CD4-positive, alpha-beta T cell (primary cell): ENCODE results near the gene PIWIL4. TPM values are rescaled to one million over a fixed set of nuclear protein-coding genes. Genes with fewer than 3 reads are reported as not detected.

Source experiments
- ATAC-seq: fragments of 200-7000 bp; cut with Tn5 transposase; one replicate; pipeline ENCODE4 v1.10.0; 2022; ENCODE audit warnings: mild to moderate bottlenecking; ENCODE audit not compliant: poor library complexity
- CTCF ChIA-PET: fragments of 350-600 bp; sonication (Branson Sonifier 250); formaldehyde crosslinking; loops from one replicate; lab custom pipeline; 2021; ENCODE audit warnings: antibody characterized with exemption, inconsistent platforms; lab: Charles Lee
- POLR2A ChIA-PET: fragments of 350-600 bp; sonication (Branson Sonifier 250); formaldehyde crosslinking; loops from one replicate; lab custom pipeline; 2021; ENCODE audit warnings: antibody characterized with exemption, inconsistent platforms; lab: Charles Lee
- DNase-seq, 14 experiments: peaks; one replicate each; pipeline ENCODE4 v3.0.0-alpha.2; 2013 to 2020; ENCODE audit warnings: mixed read lengths in 2 of 14
- H3K27ac ChIP-seq, 2 donors: one replicate each; pipeline versions ENCODE4 v1.5.1 to v1.7.0; 2013; ENCODE audit warnings: low read length in 2 of 2, low read depth in 1 of 2, mild to moderate bottlenecking in 1 of 2
- H3K27me3 ChIP-seq, 2 experiments: 1 replicate in 1 of 2; 2 replicates in 1 of 2; pipeline versions ENCODE4 v1.6.1 to v1.7.0; 2013; ENCODE audit warnings: low read length in 2 of 2, control low read depth in 1 of 2, mild to moderate bottlenecking in 1 of 2, moderate library complexity in 1 of 2; ENCODE audit not compliant: insufficient read depth in 2 of 2, control insufficient read depth in 1 of 2
- H3K36me3 ChIP-seq: one replicate; pipeline ENCODE4 v1.6.1; 2013; ENCODE audit warnings: low read length, control low read depth; ENCODE audit not compliant: insufficient read depth
- H3K4me1 ChIP-seq: one replicate; pipeline ENCODE4 v1.6.1; 2013; ENCODE audit warnings: low read length, control low read depth; ENCODE audit not compliant: insufficient read depth
- H3K4me3 ChIP-seq: one replicate; pipeline ENCODE4 v1.5.1; 2013; ENCODE audit warnings: mild to moderate bottlenecking, low read length, moderate library complexity
- H3K9me3 ChIP-seq, 2 experiments: 1 replicate in 1 of 2; 2 replicates in 1 of 2; pipeline versions ENCODE4 v1.6.1 to v1.7.0; 2013; ENCODE audit warnings: low read length in 2 of 2, mild to moderate bottlenecking in 2 of 2, control low read depth in 1 of 2, moderate library complexity in 1 of 2; ENCODE audit not compliant: control insufficient read depth in 1 of 2, insufficient read depth in 1 of 2
- H3K27ac Mint-ChIP-seq: one replicate; pipeline ENCODE4 v1.8.0; 2020; ENCODE audit warnings: mixed read lengths
- H3K27me3 Mint-ChIP-seq: one replicate; pipeline ENCODE4 v1.8.0; 2021; ENCODE audit warnings: mixed read lengths
- H3K36me3 Mint-ChIP-seq: one replicate; pipeline ENCODE4 v1.8.0; 2021; ENCODE audit warnings: low read depth, mixed read lengths
- H3K4me1 Mint-ChIP-seq: one replicate; pipeline ENCODE4 v1.8.0; 2021; ENCODE audit warnings: low read depth, mixed read lengths
- H3K4me3 Mint-ChIP-seq: one replicate; pipeline ENCODE4 v1.8.0; 2020; ENCODE audit warnings: mild to moderate bottlenecking, mixed read lengths
- H3K9me3 Mint-ChIP-seq: one replicate; pipeline ENCODE4 v1.8.0; 2020; ENCODE audit warnings: mixed read lengths
- intact Hi-C, 2 experiments: fragments of 100-400 bp; cut with DNase I in 1 of 2; cut with micrococcal nuclease in 1 of 2; formaldehyde crosslinking; loops; one replicate each; pipeline versions ENCODE4 v1.15.1 to v1.9.0; 2023 to 2025; cut with DNase I, micrococcal nuclease
- total RNA-seq, 174 experiments: library from RNA in 2 of 174; stranded (reverse) in 2 of 174; gene quantifications; one replicate each; pipeline ENCODE4 v1.2.3 and lab custom pipeline; 2021 to 2026
- TF ChIP-seq, protein P1 (sequence below): fragments of 200-600 bp; IDR thresholded peaks from one replicate; pipeline ENCODE4 v1.8.0; 2022; ENCODE audit warnings: antibody characterized with exemption, mild to moderate bottlenecking

PIWIL4 gene
- total RNA-seq, 2 experiments from 2014 or later: 1.3 to 1.4 TPM

GRCh38 chr11:94602430-94603372, 35.5 kb downstream of the PIWIL4 start:
- no peak overlapping the region for H3K4me3 ChIP-seq
- H3K27ac ChIP-seq: no peak overlapping the region
- H3K9me3 ChIP-seq: no peaks in the 10 kb centered on the region
- H3K27me3 ChIP-seq: no peaks in the 10 kb centered on the region
- intact Hi-C loops: loop anchor here in 1 of 2 experiments (1.0 to 5.0 kb wide), 2 partner anchors 83 to 705 kb away; no protein-coding TSS in a partner anchor
- Mint-ChIP-seq H3K4me1 (no peaks in the 10 kb centered on the region), H3K27me3 (no peaks in the 10 kb centered on the region), H3K9me3 (no peaks in the 10 kb centered on the region), H3K36me3 (no peaks in the 10 kb centered on the region), H3K4me3 (no peak overlapping the region), H3K27ac (no peak overlapping the region)
- no peaks in the 10 kb centered on the region for H3K36me3 ChIP-seq
- DNase-seq: peak in 10 of 14 experiments; percentile 2 to 76 (median 24)
- TF ChIP-seq, protein P1, sequence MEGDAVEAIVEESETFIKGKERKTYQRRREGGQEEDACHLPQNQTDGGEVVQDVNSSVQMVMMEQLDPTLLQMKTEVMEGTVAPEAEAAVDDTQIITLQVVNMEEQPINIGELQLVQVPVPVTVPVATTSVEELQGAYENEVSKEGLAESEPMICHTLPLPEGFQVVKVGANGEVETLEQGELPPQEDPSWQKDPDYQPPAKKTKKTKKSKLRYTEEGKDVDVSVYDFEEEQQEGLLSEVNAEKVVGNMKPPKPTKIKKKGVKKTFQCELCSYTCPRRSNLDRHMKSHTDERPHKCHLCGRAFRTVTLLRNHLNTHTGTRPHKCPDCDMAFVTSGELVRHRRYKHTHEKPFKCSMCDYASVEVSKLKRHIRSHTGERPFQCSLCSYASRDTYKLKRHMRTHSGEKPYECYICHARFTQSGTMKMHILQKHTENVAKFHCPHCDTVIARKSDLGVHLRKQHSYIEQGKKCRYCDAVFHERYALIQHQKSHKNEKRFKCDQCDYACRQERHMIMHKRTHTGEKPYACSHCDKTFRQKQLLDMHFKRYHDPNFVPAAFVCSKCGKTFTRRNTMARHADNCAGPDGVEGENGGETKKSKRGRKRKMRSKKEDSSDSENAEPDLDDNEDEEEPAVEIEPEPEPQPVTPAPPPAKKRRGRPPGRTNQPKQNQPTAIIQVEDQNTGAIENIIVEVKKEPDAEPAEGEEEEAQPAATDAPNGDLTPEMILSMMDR: peak; percentile 52
- H3K4me1 ChIP-seq: no peaks in the 10 kb centered on the region
- POLR2A ChIA-PET: no interaction called here
- CTCF ChIA-PET: interaction anchor here (0.6 to 1.5 kb wide), 4 partner anchors 9 to 208 kb away, joined by 3 to 4 read pairs (median 4); no protein-coding TSS in a partner anchor
- peak; percentile 51 for ATAC-seq

DNA sequence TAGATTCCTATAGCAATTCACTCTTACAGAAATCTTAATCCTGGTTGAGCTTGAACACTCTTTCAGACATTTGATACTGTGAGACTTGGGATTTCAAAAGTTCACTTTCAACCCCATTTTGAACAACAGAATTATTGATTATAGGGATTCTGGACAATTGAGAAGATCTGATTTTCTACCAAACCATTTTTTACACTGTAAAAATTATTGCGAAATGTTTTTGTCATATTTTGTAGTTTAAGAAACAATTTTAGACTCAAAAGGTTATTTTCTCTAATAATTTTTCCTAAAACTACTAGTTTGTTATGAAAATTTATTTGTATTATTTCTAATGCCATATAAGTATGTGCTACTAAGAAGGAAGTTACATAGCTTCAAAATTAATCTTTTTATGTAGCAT, 36.4 kb downstream of the PIWIL4 start:
- POLR2A ChIA-PET: no interaction called here
- Mint-ChIP-seq H3K4me3 (no peak overlapping the region), H3K9me3 (no peaks in the 10 kb centered on the region), H3K27me3 (no peaks in the 10 kb centered on the region), H3K4me1 (no peaks in the 10 kb centered on the region), H3K36me3 (no peaks in the 10 kb centered on the region), H3K27ac (no peak overlapping the region)
- DNase-seq (no peak), ATAC-seq (no peak)
- no peaks in the 10 kb centered on the region for H3K27me3 ChIP-seq
- no peak overlapping the region for H3K27ac ChIP-seq
- intact Hi-C loops: loop anchor here in 1 of 2 experiments (1.0 to 5.0 kb wide), 2 partner anchors 84 to 706 kb away; no protein-coding TSS in a partner anchor
- H3K4me1 ChIP-seq: no peaks in the 10 kb centered on the region
- no peaks in the 10 kb centered on the region for H3K36me3 ChIP-seq
- CTCF ChIA-PET: interaction anchor here (1.3 to 1.5 kb wide), 2 partner anchors 8 to 84 kb away, joined by 4 read pairs; no protein-coding TSS in a partner anchor
- no peaks in the 10 kb centered on the region for H3K9me3 ChIP-seq
- no peak overlapping the region for H3K4me3 ChIP-seq
- TF ChIP-seq, protein P1: no peak

DNA sequence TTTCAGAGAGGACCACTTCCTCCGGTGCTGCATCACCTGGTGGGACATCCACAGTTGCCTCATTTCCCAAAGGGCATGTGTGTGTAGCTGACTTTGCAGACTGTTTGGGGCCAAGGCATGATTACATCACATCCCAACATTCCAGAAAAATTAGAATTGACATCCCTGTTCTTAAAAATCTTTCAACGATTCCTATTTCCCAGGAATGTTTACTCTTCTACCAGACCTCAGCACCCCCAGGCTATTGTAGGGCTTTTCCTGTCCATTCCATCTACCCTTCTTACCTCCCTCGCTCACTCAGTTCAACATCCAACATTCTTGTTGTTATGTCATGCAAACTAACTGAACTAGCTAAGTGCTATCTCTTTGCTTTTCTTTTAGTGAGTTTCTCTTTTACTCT, 37.3 kb downstream of the PIWIL4 start:
- Histone ChIP-seq H3K4me1 (no peaks in the 10 kb centered on the region), H3K27me3 (no peaks in the 10 kb centered on the region), H3K36me3 (no peaks in the 10 kb centered on the region), H3K27ac (no peak overlapping the region), H3K4me3 (no peak overlapping the region), H3K9me3 (no peaks in the 10 kb centered on the region)
- CTCF ChIA-PET: interaction anchor here (0.8 kb wide), 1 partner anchor 709 kb away, joined by 3 read pairs; no protein-coding TSS in a partner anchor
- no peak for ATAC-seq
- Mint-ChIP-seq H3K9me3 (no peaks in the 10 kb centered on the region), H3K4me3 (no peak overlapping the region), H3K27ac (no peak overlapping the region), H3K36me3 (no peaks in the 10 kb centered on the region), H3K4me1 (no peaks in the 10 kb centered on the region), H3K27me3 (no peaks in the 10 kb centered on the region)
- POLR2A ChIA-PET: no interaction called here
- TF ChIP-seq, protein P1: no peak
- no peak for DNase-seq
- intact Hi-C loops: loop anchor here (1.0 to 5.0 kb wide), 3 partner anchors 8 to 707 kb away; no protein-coding TSS in a partner anchor
